ENCODE data around the gene SLC25A39.

SLC25A39 gene

GRCh38 chr17:44359006-44359405, 34.4 kb upstream of the SLC25A39 start:
- no peak overlapping the region for H3K4me3 ChIP-seq (replicated peaks; ENCODE audit: low read depth, low read length)
- TF ChIP-seq CTCF (IDR thresholded peaks at IDR 0.05; ENCODE audit: low read depth, low read length, missing control alignments), result no peak
- DNase-seq (ENCODE audit: extremely low read depth, low read depth), result no peak

- TF ChIP-seq CTCF (IDR thresholded peaks at IDR 0.05; ENCODE audit: low read depth, low read length, missing control alignments), result no peak
- H3K4me3 ChIP-seq (replicated peaks; ENCODE audit: low read depth, low read length), result no peak overlapping the region
- no peak for DNase-seq (ENCODE audit: extremely low read depth, low read depth)
These were observed 33.4 kb upstream of the SLC25A39 start for GRCh38 chr17:44358066-44358465.

GRCh38 chr17:44356241-44356640, 31.6 kb upstream of the SLC25A39 start:
- no peak for TF ChIP-seq CTCF (IDR thresholded peaks at IDR 0.05; ENCODE audit: low read depth, low read length, missing control alignments)
- H3K4me3 ChIP-seq (replicated peaks; ENCODE audit: low read depth, low read length), result no peak overlapping the region
- no peak for DNase-seq (ENCODE audit: extremely low read depth, low read depth)

- TF ChIP-seq CTCF (IDR thresholded peaks at IDR 0.05; ENCODE audit: low read depth, low read length, missing control alignments), result no peak
- DNase-seq (ENCODE audit: extremely low read depth, low read depth), result no peak
These were observed 31.0 kb upstream of the SLC25A39 start for GRCh38 chr17:44355642-44356099.

GRCh38 chr17:44354582-44355561, 30.2 kb upstream of the SLC25A39 start:
- no peak for DNase-seq (ENCODE audit: extremely low read depth, low read depth)
- no peak overlapping the region for H3K4me3 ChIP-seq (replicated peaks; ENCODE audit: low read depth, low read length)

More at GRCh38 chr17:44355642-44356099, 31.0 kb upstream of the SLC25A39 start:
- H3K4me3 ChIP-seq (replicated peaks; ENCODE audit: low read depth, low read length), result no peak overlapping the region

GRCh38 chr17:44353672-44354331, 29.2 kb upstream of the SLC25A39 start:
- no peak for TF ChIP-seq CTCF (IDR thresholded peaks at IDR 0.05; ENCODE audit: low read depth, low read length, missing control alignments)
- no peak for DNase-seq (ENCODE audit: extremely low read depth, low read depth)
- no peak overlapping the region for H3K4me3 ChIP-seq (replicated peaks; ENCODE audit: low read depth, low read length)

More at GRCh38 chr17:44354582-44355561, 30.2 kb upstream of the SLC25A39 start:
- peak; percentile 18 for TF ChIP-seq CTCF (IDR thresholded peaks at IDR 0.05; ENCODE audit: low read depth, low read length, missing control alignments)
